Activated CD4-positive, CD25-positive, alpha-beta regulatory T cell treated with anti-CD3 and anti-CD28 coated beads, Interleukin-2, amount 50 U/mL, for 16 hours (primary cell): ENCODE data around the gene DESI2.
"Not testable (repeated sequence)": the region's sequence is repeated elsewhere in the genome, so short reads cannot be mapped to it uniquely, and the experiment has no call there.

Experiments used
- DNase-seq: peaks from one replicate; pipeline ENCODE4 v3.0.0-alpha.2; 2020; ENCODE audit warnings: low read depth, low spot score

Gene DESI2

GRCh38 chr1:244704107-244704506 lies 51.2 kb downstream of the DESI2 start:
- DNase-seq = no peak

- no peak for DNase-seq
Measured at GRCh38 chr1:244705261-244706234, 52.6 kb downstream of the DESI2 start.

- no peak for DNase-seq
Measured at GRCh38 chr1:244709076-244709475, 56.1 kb downstream of the DESI2 start.

- DNase-seq = no peak
Measured at GRCh38 chr1:244709476-244710368, 56.8 kb downstream of the DESI2 start.

GRCh38 chr1:244710474-244711062 lies 57.6 kb downstream of the DESI2 start:
- DNase-seq = no peak

- DNase-seq = no peak
Measured at GRCh38 chr1:244712669-244713068, 59.7 kb downstream of the DESI2 start.

- no peak for DNase-seq
Measured at GRCh38 chr1:244713332-244713731, 60.4 kb downstream of the DESI2 start.

GRCh38 chr1:244727871-244728474 lies 75.0 kb downstream of the DESI2 start:
- DNase-seq = no peak

GRCh38 chr1:244730153-244730933 lies 77.4 kb downstream of the DESI2 start:
- no peak for DNase-seq

GRCh38 chr1:244730934-244731434 lies 78.1 kb downstream of the DESI2 start:
- no peak for DNase-seq

GRCh38 chr1:244731651-244732050 lies 78.7 kb downstream of the DESI2 start:
- DNase-seq = no peak

- no peak for DNase-seq
Measured at GRCh38 chr1:244732851-244733450, 80.0 kb downstream of the DESI2 start.

GRCh38 chr1:244735404-244735803 lies 82.5 kb downstream of the DESI2 start:
- no peak for DNase-seq

- no peak for DNase-seq
Measured at GRCh38 chr1:244735876-244736561, 83.1 kb downstream of the DESI2 start.

GRCh38 chr1:244739140-244739539 lies 86.2 kb downstream of the DESI2 start:
- DNase-seq = not testable (repeated sequence)

- not testable (repeated sequence) for DNase-seq
Measured at GRCh38 chr1:244740027-244740617, 87.2 kb downstream of the DESI2 start.

GRCh38 chr1:244741692-244742091 lies 88.8 kb downstream of the DESI2 start:
- DNase-seq = no peak

GRCh38 chr1:244749230-244750016 lies 96.5 kb downstream of the DESI2 start:
- DNase-seq = no peak
